ENCODE results near the gene ANKRD13A.

The ANKRD13A gene

DNA sequence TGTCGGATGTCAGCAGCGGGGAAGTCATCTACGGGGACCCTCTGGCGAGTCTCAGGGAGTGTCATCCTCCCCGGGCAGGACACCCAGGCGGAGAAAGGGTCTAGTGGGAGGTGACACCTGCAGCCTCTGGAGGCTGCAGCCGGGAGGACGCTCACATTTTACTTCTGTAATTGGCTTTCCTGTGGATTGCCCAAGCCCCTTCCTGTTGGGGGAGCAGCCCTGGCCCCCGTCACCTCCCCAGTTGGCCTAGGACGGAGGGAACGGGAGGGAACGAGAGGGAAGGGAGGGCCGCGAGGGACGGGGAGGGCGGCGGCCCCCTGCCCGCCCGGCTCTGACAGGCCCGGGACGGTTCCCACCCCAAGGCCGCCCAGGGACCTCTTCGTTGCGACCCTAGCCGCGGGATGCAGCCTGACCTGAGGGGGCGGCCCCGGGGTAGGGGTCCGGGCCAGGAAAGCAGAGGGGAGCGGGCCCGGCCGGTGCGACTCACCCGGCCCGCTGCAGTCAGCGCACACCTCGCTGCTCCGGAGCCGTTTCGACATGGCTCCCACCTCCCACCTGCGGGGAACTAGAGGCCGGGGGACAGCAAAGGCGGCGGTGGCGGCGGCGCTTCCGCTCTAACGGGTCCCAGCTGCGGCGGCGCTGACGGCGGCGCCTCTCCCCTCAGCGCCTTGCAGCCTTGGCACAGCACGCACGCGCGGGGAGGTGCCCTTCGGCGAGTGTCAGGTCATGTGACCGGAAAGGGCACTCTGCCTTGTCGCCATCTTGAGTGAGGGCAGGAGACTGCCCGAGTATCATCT lies 3.3 kb upstream of the ANKRD13A start, which contains the start of gene GIT2:
Gene GIT2, minus strand, starts transcription at position 683 of the 797 bp plus-strand sequence. Its CDS starts 144 bp downstream, at position 539.
- Histone ChIP-seq H3K9me3 (ENCODE audit: control insufficient read depth, insufficient read depth, low read length) (no peaks in the 10 kb centered on the region), H3K36me3 (ENCODE audit: control insufficient read depth, insufficient read depth, low read length) (no peaks in the 10 kb centered on the region), H3K4me1 (ENCODE audit: control insufficient read depth, insufficient read depth, low read length) (0 out of 2 replicates have a peak, but pooled peaks cover 2% of the 10 kb centered on the region), H3K4me3 (ENCODE audit: low read length) (peak within 1 kb of the TSS; percentile 72; the same call in 1 of the 2 replicates), H3K27ac (ENCODE audit: low read length) (no peak within 1 kb of the TSS), H3K27me3 (ENCODE audit: control insufficient read depth, insufficient read depth, low read length) (peaks cover 2% of the 10 kb centered on the region)
- WGBS (ENCODE audit: insufficient coverage, insufficient read length), result no CpG with 5 or more reads among the region's 65 CpGs
- peak; percentile 81 for DNase-seq (ENCODE audit: low read depth, low spot score)

GRCh38 chr12:109996483-109996853 lies 2.8 kb upstream of the ANKRD13A start:
- no CpG with 5 or more reads among the region's 2 CpGs for WGBS (ENCODE audit: insufficient coverage, insufficient read length)

GRCh38 chr12:109997393-109997792 lies 1.8 kb upstream of the ANKRD13A start:
- Histone ChIP-seq H3K36me3 (ENCODE audit: control insufficient read depth, insufficient read depth, low read length) (no peaks in the 10 kb centered on the region), H3K4me1 (ENCODE audit: control insufficient read depth, insufficient read depth, low read length) (0 out of 2 replicates have a peak, but pooled peaks cover 2% of the 10 kb centered on the region), H3K4me3 (ENCODE audit: low read length) (no peak overlapping the region), H3K27me3 (ENCODE audit: control insufficient read depth, insufficient read depth, low read length) (peaks cover 2% of the 10 kb centered on the region; the same call in 1 of the 2 replicates), H3K9me3 (ENCODE audit: control insufficient read depth, insufficient read depth, low read length) (no peaks in the 10 kb centered on the region), H3K27ac (ENCODE audit: low read length) (no peak overlapping the region)
- 100% methylated on average over 3 of the region's 4 CpGs for WGBS (ENCODE audit: insufficient coverage, insufficient read length)
- no peak for DNase-seq (ENCODE audit: low read depth, low spot score)

More at GRCh38 chr12:109996483-109996853, 2.8 kb upstream of the ANKRD13A start:
- Histone ChIP-seq H3K4me3 (ENCODE audit: low read length) (peak overlapping the region; percentile 72; the same call in 1 of the 2 replicates), H3K9me3 (ENCODE audit: control insufficient read depth, insufficient read depth, low read length) (no peaks in the 10 kb centered on the region), H3K4me1 (ENCODE audit: control insufficient read depth, insufficient read depth, low read length) (0 out of 2 replicates have a peak, but pooled peaks cover 2% of the 10 kb centered on the region), H3K27ac (ENCODE audit: low read length) (no peak overlapping the region), H3K27me3 (ENCODE audit: control insufficient read depth, insufficient read depth, low read length) (peaks cover 2% of the 10 kb centered on the region), H3K36me3 (ENCODE audit: control insufficient read depth, insufficient read depth, low read length) (no peaks in the 10 kb centered on the region)
- no peak for DNase-seq (ENCODE audit: low read depth, low spot score)

DNA sequence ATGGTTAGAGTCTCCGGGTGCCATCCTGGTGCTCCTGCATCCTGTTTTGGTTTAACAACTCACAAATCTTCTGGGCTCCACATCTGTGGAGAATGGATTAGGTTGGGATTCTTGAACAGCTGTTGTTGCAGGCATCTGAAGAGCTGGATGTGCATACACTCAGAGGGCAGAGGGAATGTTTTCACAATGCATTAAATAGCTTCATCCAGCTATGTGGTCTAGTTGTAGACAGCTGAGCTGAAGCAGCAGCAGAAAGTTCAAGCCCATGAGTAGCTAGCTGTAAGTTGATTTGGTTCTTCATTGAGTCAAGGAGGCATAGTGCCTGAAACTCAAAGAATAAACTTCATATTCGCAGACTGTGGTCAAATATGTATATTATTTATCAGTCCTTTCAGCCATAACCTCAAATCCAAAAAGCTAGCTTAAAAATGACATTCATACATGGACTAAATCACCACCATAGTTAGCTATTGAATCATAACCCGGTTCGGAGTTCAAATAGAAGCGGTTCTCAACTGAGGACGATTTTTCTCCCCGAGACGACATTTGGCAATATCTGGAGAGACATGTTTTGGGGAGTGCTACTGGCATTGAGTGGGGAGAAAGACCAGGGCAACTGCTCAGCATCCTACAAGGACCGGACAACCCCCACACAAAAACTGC lies 858 bp upstream of the ANKRD13A start:
- 0 out of 2 replicates have a peak, but pooled peaks cover 2% of the 10 kb centered on the region for H3K4me1 ChIP-seq (ENCODE audit: control insufficient read depth, insufficient read depth, low read length)
- DNase-seq (ENCODE audit: low read depth, low spot score), result no peak

GRCh38 chr12:109999649-109999971 lies 380 bp downstream of the ANKRD13A start:
- no CpG with 5 or more reads among the region's 27 CpGs for WGBS (ENCODE audit: insufficient coverage, insufficient read length)
- peaks cover 2% of the 10 kb centered on the region; the same call in 1 of the 2 replicates for H3K27me3 ChIP-seq (ENCODE audit: control insufficient read depth, insufficient read depth, low read length)
- 0 out of 2 replicates have a peak, but pooled peaks cover 2% of the 10 kb centered on the region for H3K4me1 ChIP-seq (ENCODE audit: control insufficient read depth, insufficient read depth, low read length)
- H3K36me3 ChIP-seq (ENCODE audit: control insufficient read depth, insufficient read depth, low read length), result no peaks in the 10 kb centered on the region
- H3K27ac ChIP-seq (ENCODE audit: low read length), result no peak overlapping the region
- DNase-seq (ENCODE audit: low read depth, low spot score), result no peak
- H3K9me3 ChIP-seq (ENCODE audit: control insufficient read depth, insufficient read depth, low read length), result no peaks in the 10 kb centered on the region
- peak overlapping the region; percentile 63 for H3K4me3 ChIP-seq (ENCODE audit: low read length)

More for the DNA sequence above, 858 bp upstream of the ANKRD13A start:
- Histone ChIP-seq H3K27ac (ENCODE audit: low read length) (no peak overlapping the region), H3K36me3 (ENCODE audit: control insufficient read depth, insufficient read depth, low read length) (no peaks in the 10 kb centered on the region), H3K27me3 (ENCODE audit: control insufficient read depth, insufficient read depth, low read length) (peaks cover 2% of the 10 kb centered on the region; the same call in 1 of the 2 replicates), H3K9me3 (ENCODE audit: control insufficient read depth, insufficient read depth, low read length) (no peaks in the 10 kb centered on the region), H3K4me3 (ENCODE audit: low read length) (peak overlapping the region; percentile 63; the same call in 1 of the 2 replicates)
- WGBS (ENCODE audit: insufficient coverage, insufficient read length), result no CpG with 5 or more reads among the region's 9 CpGs

DNA sequence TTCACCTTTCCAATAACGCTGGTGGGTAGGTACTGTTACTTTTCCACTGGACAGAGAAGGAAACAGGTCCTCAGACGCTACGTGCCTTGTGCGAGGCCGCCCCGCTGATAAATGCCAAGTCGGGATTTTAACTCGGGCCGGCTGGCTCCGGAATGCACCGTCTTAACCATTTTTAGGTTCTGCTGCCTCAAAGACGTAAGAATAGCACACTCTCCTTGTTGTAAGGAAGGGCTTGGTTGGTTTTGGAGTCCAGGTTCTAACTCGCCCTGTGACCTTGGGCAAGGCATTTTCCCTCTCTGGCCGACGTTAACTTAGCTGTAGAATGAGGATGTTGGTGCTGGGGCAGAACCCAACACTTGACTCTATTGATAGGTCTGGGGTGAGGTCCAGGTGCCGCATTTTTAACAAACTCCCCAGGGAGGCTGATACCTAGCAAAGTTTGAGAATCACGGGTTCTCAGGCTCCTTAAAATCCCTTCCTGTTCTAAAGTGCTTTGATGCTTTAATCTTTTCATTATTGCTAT lies 814 bp downstream of the ANKRD13A start:
- Histone ChIP-seq H3K27me3 (ENCODE audit: control insufficient read depth, insufficient read depth, low read length) (peaks cover 2% of the 10 kb centered on the region; the same call in 1 of the 2 replicates), H3K9me3 (ENCODE audit: control insufficient read depth, insufficient read depth, low read length) (no peaks in the 10 kb centered on the region), H3K4me1 (ENCODE audit: control insufficient read depth, insufficient read depth, low read length) (0 out of 2 replicates have a peak, but pooled peaks cover 2% of the 10 kb centered on the region), H3K4me3 (ENCODE audit: low read length) (peak overlapping the region; percentile 63; the same call in 1 of the 2 replicates), H3K36me3 (ENCODE audit: control insufficient read depth, insufficient read depth, low read length) (no peaks in the 10 kb centered on the region), H3K27ac (ENCODE audit: low read length) (no peak overlapping the region)
- no CpG with 5 or more reads among the region's 17 CpGs for WGBS (ENCODE audit: insufficient coverage, insufficient read length)
- DNase-seq (ENCODE audit: low read depth, low spot score), result no peak

DNA sequence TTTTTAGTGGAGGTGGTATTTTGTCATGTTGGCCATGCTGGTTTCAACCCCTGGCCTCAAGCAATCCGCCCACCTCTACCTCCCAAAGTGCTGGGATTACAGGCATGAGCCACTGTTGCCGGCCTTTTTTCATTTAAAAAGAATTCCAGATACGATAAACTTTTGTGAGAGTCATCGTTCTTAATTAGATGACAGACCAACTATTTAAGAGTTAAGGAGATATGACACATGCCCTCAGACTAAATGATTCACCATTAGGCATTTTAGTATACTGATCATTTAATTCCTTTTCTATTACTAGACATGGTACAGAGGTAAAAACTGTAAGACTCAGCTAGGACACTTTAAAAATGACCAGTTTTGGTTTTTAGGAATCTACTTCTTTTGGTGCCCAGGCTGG lies 2.4 kb downstream of the ANKRD13A start:
- Histone ChIP-seq H3K9me3 (ENCODE audit: control insufficient read depth, insufficient read depth, low read length) (no peaks in the 10 kb centered on the region), H3K36me3 (ENCODE audit: control insufficient read depth, insufficient read depth, low read length) (no peaks in the 10 kb centered on the region), H3K4me1 (ENCODE audit: control insufficient read depth, insufficient read depth, low read length) (0 out of 2 replicates have a peak, but pooled peaks cover 2% of the 10 kb centered on the region), H3K27me3 (ENCODE audit: control insufficient read depth, insufficient read depth, low read length) (peaks cover 2% of the 10 kb centered on the region; the same call in 1 of the 2 replicates), H3K27ac (ENCODE audit: low read length) (no peak overlapping the region), H3K4me3 (ENCODE audit: low read length) (no peak overlapping the region)
- WGBS (ENCODE audit: insufficient coverage, insufficient read length), result no CpG with 5 or more reads among the region's 4 CpGs
- DNase-seq (ENCODE audit: low read depth, low spot score), result no peak

DNA sequence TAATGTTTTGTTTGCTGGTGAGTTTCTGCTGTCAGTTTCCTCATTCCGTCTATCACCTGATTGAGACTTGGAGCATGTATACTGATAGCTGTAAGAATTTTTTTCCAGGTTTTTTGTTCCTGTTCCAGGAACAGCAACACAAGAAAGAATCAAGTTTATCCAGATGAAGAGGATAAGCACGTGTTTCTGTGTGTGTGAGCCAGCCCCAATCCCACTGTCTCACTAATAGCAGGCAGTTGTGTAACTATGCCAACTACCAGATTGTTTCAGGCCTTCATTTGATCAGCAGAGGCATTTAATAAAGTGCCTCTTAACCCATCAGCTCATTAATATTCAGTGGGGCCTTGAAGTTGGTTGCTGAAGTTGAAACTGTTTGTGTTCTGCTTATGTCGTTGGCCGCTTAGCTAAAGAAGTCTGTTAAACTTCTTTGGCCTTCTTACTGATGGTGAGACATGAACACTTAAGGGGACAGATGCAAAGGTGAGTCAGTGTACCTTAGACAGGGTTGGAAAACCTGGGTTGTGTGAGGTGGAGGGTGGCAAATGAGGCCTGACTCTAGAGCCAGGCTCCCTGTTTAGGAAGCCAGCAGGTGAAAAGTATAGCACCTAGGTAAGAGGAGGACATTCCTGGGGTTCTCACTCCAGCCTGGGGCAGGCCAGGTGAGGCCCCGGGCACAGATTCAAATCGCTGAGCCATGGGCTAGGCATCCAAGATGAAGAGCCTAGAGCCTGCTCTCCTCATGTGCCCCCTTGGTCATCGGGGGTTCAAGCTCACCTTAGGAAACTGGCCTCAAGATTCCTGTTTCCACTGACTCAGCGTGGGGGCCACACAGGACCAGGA lies 3.7 kb downstream of the ANKRD13A start:
- 0 out of 2 replicates have a peak, but pooled peaks cover 2% of the 10 kb centered on the region for H3K4me1 ChIP-seq (ENCODE audit: control insufficient read depth, insufficient read depth, low read length)
- DNase-seq (ENCODE audit: low read depth, low spot score), result no peak
- H3K27me3 ChIP-seq (ENCODE audit: control insufficient read depth, insufficient read depth, low read length), result peaks cover 2% of the 10 kb centered on the region; the same call in 1 of the 2 replicates
- no peaks in the 10 kb centered on the region for H3K36me3 ChIP-seq (ENCODE audit: control insufficient read depth, insufficient read depth, low read length)
- no peak overlapping the region for H3K4me3 ChIP-seq (ENCODE audit: low read length)
- no peak overlapping the region for H3K27ac ChIP-seq (ENCODE audit: low read length)
- H3K9me3 ChIP-seq (ENCODE audit: control insufficient read depth, insufficient read depth, low read length), result no peaks in the 10 kb centered on the region
- WGBS (ENCODE audit: insufficient coverage, insufficient read length), result no CpG with 5 or more reads among the region's 8 CpGs

GRCh38 chr12:110004598-110004997 lies 5.4 kb downstream of the ANKRD13A start:
- no CpG with 5 or more reads among the region's 4 CpGs for WGBS (ENCODE audit: insufficient coverage, insufficient read length)
- Histone ChIP-seq H3K9me3 (ENCODE audit: control insufficient read depth, insufficient read depth, low read length) (no peaks in the 10 kb centered on the region), H3K27ac (ENCODE audit: low read length) (no peak overlapping the region), H3K4me3 (ENCODE audit: low read length) (no peak overlapping the region), H3K36me3 (ENCODE audit: control insufficient read depth, insufficient read depth, low read length) (no peaks in the 10 kb centered on the region), H3K27me3 (ENCODE audit: control insufficient read depth, insufficient read depth, low read length) (peaks cover 2% of the 10 kb centered on the region; the same call in 1 of the 2 replicates), H3K4me1 (ENCODE audit: control insufficient read depth, insufficient read depth, low read length) (0 out of 2 replicates have a peak, but pooled peaks cover 2% of the 10 kb centered on the region)
- DNase-seq (ENCODE audit: low read depth, low spot score), result no peak
